ENCODE data around the gene CLPTM1L. TPM values are rescaled to one million over a fixed set of nuclear protein-coding genes. Genes with fewer than 3 reads are reported as not detected.

Gene CLPTM1L
- total RNA-seq, 1 experiment from 2014 or later: 146 TPM

GRCh38 chr5:1299511-1299850 is 45.4 kb downstream of the CLPTM1L start:
- Histone ChIP-seq H3K9me3 (ENCODE audit: low read depth, low read length, poor library complexity, severe bottlenecking) (no peaks in the 10 kb centered on the region), H3K27me3 (replicated peaks; ENCODE audit: insufficient read depth, low read depth, low read length, poor library complexity) (peaks cover 3% of the 10 kb centered on the region), H3K36me3 (ENCODE audit: insufficient read depth, low read length, poor library complexity, severe bottlenecking) (no peaks in the 10 kb centered on the region), H3K4me3 (ENCODE audit: low read depth, low read length, poor library complexity, severe bottlenecking) (no peak overlapping the region), H3K27ac (ENCODE audit: low read depth, low read length, poor library complexity, severe bottlenecking) (no peak overlapping the region), H3K4me1 (ENCODE audit: insufficient read depth, low read length, poor library complexity, severe bottlenecking) (peaks cover under 1% of the 10 kb centered on the region)
- no TSS peak for BruUV-seq (replicated peaks)
- no peak for TF ChIP-seq EZH2 (IDR thresholded peaks at IDR 0.05; ENCODE audit: borderline replicate concordance, low read depth, low read length, poor library complexity, severe bottlenecking)
- no peak for TF ChIP-seq CTCF (conservative IDR thresholded peaks at IDR 0.05; ENCODE audit: low read depth, low read length)
- no peak for DNase-seq (ENCODE audit: low spot score)
- CTCF ChIA-PET: no interaction called here
- POLR2A ChIA-PET (ENCODE audit: low non-redundant PET): no interaction called here
- intact Hi-C loops (cut with micrococcal nuclease; ENCODE audit: unreplicated experiment): no loop called here

- H3K4me3 ChIP-seq (ENCODE audit: low read depth, low read length, poor library complexity, severe bottlenecking): no peak overlapping the region
- peaks cover 5% of the 10 kb centered on the region for H3K4me1 ChIP-seq (ENCODE audit: insufficient read depth, low read length, poor library complexity, severe bottlenecking)
- ChIA-PET CTCF (no interaction called here), POLR2A (ENCODE audit: low non-redundant PET) (no interaction called here)
- H3K36me3 ChIP-seq (ENCODE audit: insufficient read depth, low read length, poor library complexity, severe bottlenecking): no peaks in the 10 kb centered on the region
- H3K27ac ChIP-seq (ENCODE audit: low read depth, low read length, poor library complexity, severe bottlenecking): no peak overlapping the region
- intact Hi-C loops (cut with micrococcal nuclease; ENCODE audit: unreplicated experiment): no loop called here
- no TSS peak for BruUV-seq (replicated peaks)
- TF ChIP-seq EZH2 (IDR thresholded peaks at IDR 0.05; ENCODE audit: borderline replicate concordance, low read depth, low read length, poor library complexity, severe bottlenecking) (no peak), CTCF (conservative IDR thresholded peaks at IDR 0.05; ENCODE audit: low read depth, low read length) (no peak)
- no peaks in the 10 kb centered on the region for H3K9me3 ChIP-seq (ENCODE audit: low read depth, low read length, poor library complexity, severe bottlenecking)
- DNase-seq (ENCODE audit: low spot score): no peak
- peaks cover 3% of the 10 kb centered on the region for H3K27me3 ChIP-seq (replicated peaks; ENCODE audit: insufficient read depth, low read depth, low read length, poor library complexity)
Observed at GRCh38 chr5:1298723-1299510, 46.0 kb downstream of the CLPTM1L start.

- H3K4me1 ChIP-seq (ENCODE audit: insufficient read depth, low read length, poor library complexity, severe bottlenecking): peaks cover 5% of the 10 kb centered on the region
- intact Hi-C loops (cut with micrococcal nuclease; ENCODE audit: unreplicated experiment): no loop called here
- peaks cover 3% of the 10 kb centered on the region for H3K27me3 ChIP-seq (replicated peaks; ENCODE audit: insufficient read depth, low read depth, low read length, poor library complexity)
- no peaks in the 10 kb centered on the region for H3K36me3 ChIP-seq (ENCODE audit: insufficient read depth, low read length, poor library complexity, severe bottlenecking)
- ChIA-PET POLR2A (ENCODE audit: low non-redundant PET) (no interaction called here), CTCF (no interaction called here)
- TF ChIP-seq EZH2 (IDR thresholded peaks at IDR 0.05; ENCODE audit: borderline replicate concordance, low read depth, low read length, poor library complexity, severe bottlenecking) (no peak), CTCF (conservative IDR thresholded peaks at IDR 0.05; ENCODE audit: low read depth, low read length) (no peak)
- no TSS peak for BruUV-seq (replicated peaks)
- H3K9me3 ChIP-seq (ENCODE audit: low read depth, low read length, poor library complexity, severe bottlenecking): no peaks in the 10 kb centered on the region
- no peak overlapping the region for H3K27ac ChIP-seq (ENCODE audit: low read depth, low read length, poor library complexity, severe bottlenecking)
- no peak for DNase-seq (ENCODE audit: low spot score)
- no peak overlapping the region for H3K4me3 ChIP-seq (ENCODE audit: low read depth, low read length, poor library complexity, severe bottlenecking)
Observed at GRCh38 chr5:1298067-1298551, 46.8 kb downstream of the CLPTM1L start.

All from A673 (cell line).